Upper lobe of left lung (tissue), 6 donors: ENCODE results near the gene VSTM2B. TPM values are rescaled to one million over a fixed set of nuclear protein-coding genes. Genes with fewer than 3 reads are reported as not detected.

Source experiments
- ATAC-seq, 2 donors: fragments of 200-7000 bp; cut with Tn5 transposase; one replicate each; pipeline ENCODE4 v1.9.1; 2022; ENCODE audit warnings: mild to moderate bottlenecking in 2 of 2, moderate library complexity in 2 of 2; ENCODE audit not compliant: low FRiP score in 2 of 2
- DNase-seq, 2 donors: peaks; one replicate each; pipeline ENCODE4 v3.0.0-alpha.2; 2019 to 2020
- H3K27ac ChIP-seq, 4 donors: fragments of 200-600 bp; sonication (generic); one replicate each; pipeline ENCODE4 v1.5.1; 2016 to 2019
- H3K27me3 ChIP-seq, 4 donors: fragments of 200-600 bp; sonication (generic); one replicate each; pipeline ENCODE4 v1.5.1; 2017 to 2019
- H3K36me3 ChIP-seq, 4 donors: fragments of 200-600 bp; sonication (generic); one replicate each; pipeline ENCODE4 v1.5.1; 2016 to 2019
- H3K4me1 ChIP-seq, 4 donors: fragments of 200-600 bp; sonication (generic); one replicate each; pipeline ENCODE4 v1.5.1; 2018 to 2019
- H3K4me3 ChIP-seq, 4 donors: fragments of 200-600 bp; sonication (generic); one replicate each; pipeline ENCODE4 v1.5.1; 2017 to 2019; ENCODE audit warnings: mild to moderate bottlenecking in 2 of 4, moderate library complexity in 1 of 4
- H3K9me3 ChIP-seq, 4 donors: fragments of 200-600 bp; sonication (generic); one replicate each; pipeline ENCODE4 v1.5.1; 2018 to 2019
- EP300 ChIP-seq, 4 donors: sonication (generic); formaldehyde crosslinking; IDR thresholded peaks; one replicate each; pipeline ENCODE4 v1.5.1; 2017; ENCODE audit warnings: antibody characterized with exemption in 4 of 4, control low read depth in 2 of 4
- POLR2A ChIP-seq, 4 donors: fragments of 450-650 bp; IDR thresholded peaks; one replicate each; pipeline ENCODE4 v1.5.1; 2016 to 2017; ENCODE audit warnings: antibody characterized with exemption in 4 of 4, mild to moderate bottlenecking in 2 of 4
- POLR2AphosphoS5 ChIP-seq, 2 donors: sonication (generic); formaldehyde crosslinking; IDR thresholded peaks; one replicate each; pipeline ENCODE4 v1.5.1; 2017; ENCODE audit warnings: antibody characterized with exemption in 2 of 2
- WGBS, 2 donors: methylation state at CpG; one replicate each; pipeline ENCODE4 v1.1.5; 2017 to 2018; 5-methylcytosine and 5-hydroxymethylcytosine counted together
- total RNA-seq, 6 donors: library from RNA; depleted of rRNA in 4 of 6; stranded (reverse); fragments of >200 nt in 4 of 6; gene quantifications; one replicate each; pipeline versions ENCODE4 v1.1.0 to v1.2.1, GENCODE V29; 2016 to 2021
- TF ChIP-seq, protein P1 (sequence below), 6 experiments: fragments of 450-650 bp in 4 of 6; fragments of 200-600 bp in 2 of 6; sonication (generic) in 2 of 6; IDR thresholded peaks; one replicate each; pipeline ENCODE4 v1.5.1; 2016 to 2019; ENCODE audit warnings: antibody characterized with exemption in 6 of 6
- donor health status: DM: no; HTN: no; CAD: no; lungs with moderate emphysema.
- donor health status: DM: no; HTN: yes; CAD: no; lungs with severe emphysema.

VSTM2B gene
- total RNA-seq, 6 donors from 2014 or later, result not detected

DNA sequence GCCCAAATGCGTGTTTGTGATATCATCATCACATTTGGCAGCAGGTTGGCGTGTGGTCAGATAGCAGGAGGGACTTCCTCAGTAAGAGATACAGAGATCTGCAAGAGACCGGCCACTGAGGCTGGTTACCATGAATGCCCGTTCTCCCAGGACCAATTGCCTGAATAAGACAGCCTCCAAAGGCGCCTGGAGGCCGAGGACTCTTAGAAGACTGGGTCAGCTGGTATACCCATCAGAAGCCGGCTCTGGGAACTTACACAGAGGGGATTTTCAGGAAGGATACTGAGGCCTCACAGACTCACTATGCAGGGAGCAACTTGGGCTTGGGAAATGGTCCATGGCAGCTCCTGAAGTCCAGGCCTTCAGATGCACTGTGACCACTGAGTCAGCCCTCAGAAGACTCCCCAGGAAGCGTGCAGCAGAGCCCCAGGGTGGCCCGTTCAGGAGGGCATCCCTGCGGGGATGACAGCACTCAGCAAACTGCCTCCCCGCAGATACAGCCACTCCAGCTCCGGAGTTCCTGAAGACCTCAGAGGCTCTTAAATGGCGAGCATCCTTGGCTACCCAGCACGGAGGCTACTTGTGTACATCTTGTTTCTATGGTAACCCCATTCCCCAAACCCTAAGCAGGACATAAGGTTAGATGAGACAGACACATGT, 26.4 kb upstream of the VSTM2B start:
- no peaks in the 10 kb centered on the region for H3K27me3 ChIP-seq
- no peaks in the 10 kb centered on the region for H3K4me1 ChIP-seq
- 65 to 75% methylated on average over 11 to 14 of the region's 14 CpGs for WGBS, 2 donors
- no peak overlapping the region for H3K4me3 ChIP-seq
- TF ChIP-seq POLR2AphosphoS5 (IDR thresholded peaks at IDR 0.05), result no peak
- TF ChIP-seq POLR2A (IDR thresholded peaks at IDR 0.05), result no peak
- TF ChIP-seq EP300 (IDR thresholded peaks at IDR 0.05), result no peak
- TF ChIP-seq, protein P1, sequence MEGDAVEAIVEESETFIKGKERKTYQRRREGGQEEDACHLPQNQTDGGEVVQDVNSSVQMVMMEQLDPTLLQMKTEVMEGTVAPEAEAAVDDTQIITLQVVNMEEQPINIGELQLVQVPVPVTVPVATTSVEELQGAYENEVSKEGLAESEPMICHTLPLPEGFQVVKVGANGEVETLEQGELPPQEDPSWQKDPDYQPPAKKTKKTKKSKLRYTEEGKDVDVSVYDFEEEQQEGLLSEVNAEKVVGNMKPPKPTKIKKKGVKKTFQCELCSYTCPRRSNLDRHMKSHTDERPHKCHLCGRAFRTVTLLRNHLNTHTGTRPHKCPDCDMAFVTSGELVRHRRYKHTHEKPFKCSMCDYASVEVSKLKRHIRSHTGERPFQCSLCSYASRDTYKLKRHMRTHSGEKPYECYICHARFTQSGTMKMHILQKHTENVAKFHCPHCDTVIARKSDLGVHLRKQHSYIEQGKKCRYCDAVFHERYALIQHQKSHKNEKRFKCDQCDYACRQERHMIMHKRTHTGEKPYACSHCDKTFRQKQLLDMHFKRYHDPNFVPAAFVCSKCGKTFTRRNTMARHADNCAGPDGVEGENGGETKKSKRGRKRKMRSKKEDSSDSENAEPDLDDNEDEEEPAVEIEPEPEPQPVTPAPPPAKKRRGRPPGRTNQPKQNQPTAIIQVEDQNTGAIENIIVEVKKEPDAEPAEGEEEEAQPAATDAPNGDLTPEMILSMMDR (IDR thresholded peaks at IDR 0.05), result no peak
- no peak for ATAC-seq
- no peak overlapping the region for H3K27ac ChIP-seq
- H3K9me3 ChIP-seq, result no peaks in the 10 kb centered on the region
- no peaks in the 10 kb centered on the region for H3K36me3 ChIP-seq
- DNase-seq, result peak in 1 of 2 donors; percentile 14

- H3K27ac ChIP-seq, result no peak overlapping the region
- H3K4me3 ChIP-seq, result no peak overlapping the region
- no peaks in the 10 kb centered on the region for H3K27me3 ChIP-seq
- DNase-seq (peak; percentile 10 to 71), ATAC-seq (no peak)
- no peaks in the 10 kb centered on the region for H3K4me1 ChIP-seq
- H3K36me3 ChIP-seq, result no peaks in the 10 kb centered on the region
- 85 to 86% methylated on average over 7 to 18 of the region's 18 CpGs for WGBS, 2 donors
- H3K9me3 ChIP-seq, result no peaks in the 10 kb centered on the region
- TF ChIP-seq, protein P1 (IDR thresholded peaks at IDR 0.05), result no peak
- TF ChIP-seq POLR2AphosphoS5 (IDR thresholded peaks at IDR 0.05) (no peak), POLR2A (IDR thresholded peaks at IDR 0.05) (no peak), EP300 (IDR thresholded peaks at IDR 0.05) (no peak)
Measured at GRCh38 chr19:29499921-29500590, 25.7 kb upstream of the VSTM2B start.

- no peaks in the 10 kb centered on the region for H3K9me3 ChIP-seq
- no peak overlapping the region for H3K27ac ChIP-seq
- H3K4me1 ChIP-seq, result no peaks in the 10 kb centered on the region
- TF ChIP-seq POLR2AphosphoS5 (IDR thresholded peaks at IDR 0.05) (no peak), POLR2A (IDR thresholded peaks at IDR 0.05) (no peak), EP300 (IDR thresholded peaks at IDR 0.05) (no peak)
- TF ChIP-seq, protein P1 (IDR thresholded peaks at IDR 0.05), result no peak
- WGBS, 2 donors, result 82 to 84% methylated on average over 10 to 16 of the region's 18 CpGs
- H3K36me3 ChIP-seq, result no peaks in the 10 kb centered on the region
- DNase-seq, result peak; percentile 5 to 45
- ATAC-seq, result no peak
- H3K4me3 ChIP-seq, result no peak overlapping the region
- H3K27me3 ChIP-seq, result no peaks in the 10 kb centered on the region
Measured at GRCh38 chr19:29501816-29502580, 23.8 kb upstream of the VSTM2B start.

- Histone ChIP-seq H3K27ac (no peak overlapping the region), H3K36me3 (no peaks in the 10 kb centered on the region), H3K4me3 (no peak overlapping the region), H3K4me1 (no peaks in the 10 kb centered on the region), H3K9me3 (no peaks in the 10 kb centered on the region), H3K27me3 (no peaks in the 10 kb centered on the region)
- no peak for TF ChIP-seq EP300 (IDR thresholded peaks at IDR 0.05)
- no peak for TF ChIP-seq POLR2AphosphoS5 (IDR thresholded peaks at IDR 0.05)
- TF ChIP-seq, protein P1 (IDR thresholded peaks at IDR 0.05), result no peak
- TF ChIP-seq POLR2A (IDR thresholded peaks at IDR 0.05), result no peak
- DNase-seq (no peak), ATAC-seq (no peak)
- 70 to 84% methylated on average over 3 of the region's 3 CpGs for WGBS, 2 donors
Measured at GRCh38 chr19:29502581-29502850, 23.3 kb upstream of the VSTM2B start.
